ENCODE results near the gene UBE2J1.
A peak's percentile ranks its signal among the peaks of the same experiment; 100 is the strongest.

The UBE2J1 gene

DNA sequence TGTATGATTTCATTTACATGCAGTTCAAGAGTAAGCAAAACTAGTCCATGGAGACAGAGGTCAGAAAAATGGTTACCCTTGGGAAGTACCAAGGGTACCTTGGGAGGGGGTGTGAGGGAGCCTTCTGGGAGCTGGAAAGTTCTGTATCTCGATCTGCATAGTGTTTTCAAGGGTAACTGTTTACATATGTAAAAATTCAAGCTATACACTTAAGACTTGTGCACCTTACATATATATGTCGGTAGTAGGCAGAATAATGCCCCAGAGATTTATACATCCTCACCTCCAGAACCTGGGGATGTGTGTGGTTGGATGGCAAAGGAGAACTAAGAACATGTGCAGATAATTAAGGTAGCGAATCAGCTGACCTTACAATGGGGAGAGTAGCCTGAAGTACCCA is 68.4 kb downstream of the UBE2J1 start:
- TF ChIP-seq, protein P1, sequence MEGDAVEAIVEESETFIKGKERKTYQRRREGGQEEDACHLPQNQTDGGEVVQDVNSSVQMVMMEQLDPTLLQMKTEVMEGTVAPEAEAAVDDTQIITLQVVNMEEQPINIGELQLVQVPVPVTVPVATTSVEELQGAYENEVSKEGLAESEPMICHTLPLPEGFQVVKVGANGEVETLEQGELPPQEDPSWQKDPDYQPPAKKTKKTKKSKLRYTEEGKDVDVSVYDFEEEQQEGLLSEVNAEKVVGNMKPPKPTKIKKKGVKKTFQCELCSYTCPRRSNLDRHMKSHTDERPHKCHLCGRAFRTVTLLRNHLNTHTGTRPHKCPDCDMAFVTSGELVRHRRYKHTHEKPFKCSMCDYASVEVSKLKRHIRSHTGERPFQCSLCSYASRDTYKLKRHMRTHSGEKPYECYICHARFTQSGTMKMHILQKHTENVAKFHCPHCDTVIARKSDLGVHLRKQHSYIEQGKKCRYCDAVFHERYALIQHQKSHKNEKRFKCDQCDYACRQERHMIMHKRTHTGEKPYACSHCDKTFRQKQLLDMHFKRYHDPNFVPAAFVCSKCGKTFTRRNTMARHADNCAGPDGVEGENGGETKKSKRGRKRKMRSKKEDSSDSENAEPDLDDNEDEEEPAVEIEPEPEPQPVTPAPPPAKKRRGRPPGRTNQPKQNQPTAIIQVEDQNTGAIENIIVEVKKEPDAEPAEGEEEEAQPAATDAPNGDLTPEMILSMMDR (conservative IDR thresholded peaks at IDR 0.05; ENCODE audit: low read depth, low read length) = no peak
- no peak for DNase-seq (ENCODE audit: low read depth)

DNA sequence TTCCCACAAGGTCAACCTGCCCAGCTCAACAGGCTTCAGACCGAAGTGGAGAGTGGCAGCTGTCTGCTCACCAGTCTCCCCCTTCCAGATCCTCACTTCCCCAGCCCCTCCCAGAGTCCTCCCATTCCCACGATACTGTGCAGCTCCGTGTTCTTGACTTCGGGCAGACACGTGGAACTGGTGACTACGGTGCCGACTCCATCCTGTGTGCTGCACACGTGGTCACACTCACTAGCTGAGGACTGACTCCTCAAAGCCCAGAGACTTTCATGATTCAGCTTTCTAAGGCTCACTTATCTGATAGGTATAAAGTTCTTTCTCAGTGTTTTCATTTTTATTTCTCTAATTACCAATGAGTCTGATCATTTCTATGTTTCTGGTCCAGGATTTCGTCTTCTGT is 69.8 kb downstream of the UBE2J1 start:
- TF ChIP-seq, protein P1 (conservative IDR thresholded peaks at IDR 0.05; ENCODE audit: low read depth, low read length) = no peak

More for the DNA sequence above, 68.4 kb downstream of the UBE2J1 start:
- no peak overlapping the region for H3K4me3 ChIP-seq (ENCODE audit: low read depth, low read length)

DNA sequence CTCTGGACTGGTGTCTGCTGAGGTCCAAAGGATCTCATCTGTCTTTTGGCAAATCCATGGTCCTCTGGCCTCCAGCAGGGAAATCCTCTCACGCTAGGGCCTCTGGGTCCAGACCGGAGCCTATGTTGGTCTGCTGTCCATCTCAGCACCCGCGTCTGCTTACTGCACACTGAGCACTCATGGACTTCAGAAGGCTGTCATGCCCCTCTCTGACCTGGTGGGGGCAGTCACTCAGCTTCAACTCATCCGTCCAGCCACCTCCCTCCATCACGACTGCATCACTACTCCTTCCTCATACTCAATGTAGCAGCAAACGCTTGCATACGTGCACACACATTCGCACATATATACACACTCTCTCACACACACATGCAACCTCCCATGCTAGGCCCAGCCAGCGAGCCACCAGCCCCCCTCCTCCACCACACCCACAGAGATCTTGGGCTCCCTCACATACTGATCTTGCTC is 70.7 kb downstream of the UBE2J1 start:
- peak; percentile 47 for DNase-seq (ENCODE audit: low read depth)
- H3K4me3 ChIP-seq (ENCODE audit: low read depth, low read length) = no peak overlapping the region
- TF ChIP-seq, protein P1 (conservative IDR thresholded peaks at IDR 0.05; ENCODE audit: low read depth, low read length) = peak; percentile 53

More for the DNA sequence above, 69.8 kb downstream of the UBE2J1 start:
- DNase-seq (ENCODE audit: low read depth) = no peak
- no peak overlapping the region for H3K4me3 ChIP-seq (ENCODE audit: low read depth, low read length)

DNA sequence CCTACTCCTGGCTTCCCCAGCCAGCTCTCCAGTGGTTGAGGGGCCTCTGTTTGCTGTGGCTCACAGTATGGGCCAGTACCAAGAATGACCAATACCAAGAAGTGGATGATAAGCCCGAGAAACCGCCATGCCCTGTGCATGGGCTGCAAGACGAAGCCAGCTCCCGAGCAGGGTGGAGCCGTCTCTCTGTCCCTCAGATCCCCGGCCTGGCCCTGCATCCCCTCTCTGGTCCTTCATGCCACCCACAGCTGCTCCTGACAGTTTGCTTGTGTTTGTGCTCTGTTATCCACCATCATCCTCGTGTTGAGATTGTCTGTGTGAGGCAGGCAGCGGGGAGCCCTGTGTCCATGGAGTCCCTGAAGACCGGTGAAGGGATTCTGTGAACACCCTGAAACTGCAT is 73.6 kb downstream of the UBE2J1 start:
- TF ChIP-seq, protein P1 (conservative IDR thresholded peaks at IDR 0.05; ENCODE audit: low read depth, low read length) = no peak
- DNase-seq (ENCODE audit: low read depth) = no peak
- H3K4me3 ChIP-seq (ENCODE audit: low read depth, low read length) = no peak overlapping the region
